ENCODE data around the gene WT1.

WT1 gene

GRCh38 chr11:32428665-32429303, 6.6 kb downstream of the WT1 start:
- TF ChIP-seq ZFX (IDR thresholded peaks at IDR 0.05; ENCODE audit: borderline replicate concordance): no peak
- TF ChIP-seq CTCF (IDR thresholded peaks at IDR 0.05): no peak
- H3K27ac ChIP-seq: no peak overlapping the region

- TF ChIP-seq ZFX (IDR thresholded peaks at IDR 0.05; ENCODE audit: borderline replicate concordance) (no peak), CTCF (IDR thresholded peaks at IDR 0.05) (no peak)
Observed at GRCh38 chr11:32427935-32428664, 7.2 kb downstream of the WT1 start.

GRCh38 chr11:32427616-32427934, 7.8 kb downstream of the WT1 start:
- TF ChIP-seq ZFX (IDR thresholded peaks at IDR 0.05; ENCODE audit: borderline replicate concordance) (no peak), CTCF (IDR thresholded peaks at IDR 0.05) (no peak)
- H3K27ac ChIP-seq: no peak overlapping the region

More at GRCh38 chr11:32427935-32428664, 7.2 kb downstream of the WT1 start:
- no peak overlapping the region for H3K27ac ChIP-seq

- no peak overlapping the region for H3K27ac ChIP-seq
- no peak for TF ChIP-seq ZFX (IDR thresholded peaks at IDR 0.05; ENCODE audit: borderline replicate concordance)
- TF ChIP-seq CTCF (IDR thresholded peaks at IDR 0.05): no peak
Observed at GRCh38 chr11:32426819-32427615, 8.3 kb downstream of the WT1 start.

GRCh38 chr11:32426192-32426591, 9.1 kb downstream of the WT1 start:
- no peak for TF ChIP-seq CTCF (IDR thresholded peaks at IDR 0.05)
- no peak overlapping the region for H3K27ac ChIP-seq

- H3K27ac ChIP-seq: no peak overlapping the region
- no peak for TF ChIP-seq CTCF (IDR thresholded peaks at IDR 0.05)
Observed at GRCh38 chr11:32425761-32426160, 9.6 kb downstream of the WT1 start.

- H3K27ac ChIP-seq: no peak overlapping the region
- TF ChIP-seq ZFX (IDR thresholded peaks at IDR 0.05; ENCODE audit: borderline replicate concordance): no peak
- TF ChIP-seq CTCF (IDR thresholded peaks at IDR 0.05): no peak
Observed at GRCh38 chr11:32422545-32422944, 12.8 kb downstream of the WT1 start.

Data from 22Rv1 (cell line).